H1 (cell line): Measurements from ENCODE around the gene DDAH2. TPM values are rescaled to one million over a fixed set of nuclear protein-coding genes. Genes with fewer than 3 reads are reported as not detected.
A peak's percentile ranks its signal among the peaks of the same experiment; 100 is the strongest.

Source experiments
- CTCF ChIA-PET: fragments of 300-600 bp; sonication (Branson Sonifier 250); formaldehyde crosslinking; loops from one replicate; lab custom pipeline; 2021; ENCODE audit not compliant: partially characterized antibody; lab: Charles Lee
- POLR2A ChIA-PET: fragments of 300-600 bp; sonication (Branson Sonifier 250); formaldehyde crosslinking; loops from one replicate; lab custom pipeline; 2021; ENCODE audit warnings: inconsistent platforms; ENCODE audit not compliant: partially characterized antibody; lab: Charles Lee
- DNase-seq, 2 experiments: peaks; one replicate each; pipeline versions ENCODE4 v3.0.0 to v3.0.0-alpha.2; 2010 to 2022; ENCODE audit warnings: low spot score in 2 of 2, low read depth in 1 of 2, mixed read lengths in 1 of 2
- FAIRE-seq: peaks from 2 replicates; lab custom pipeline; 2011; peaks lifted over from hg19 to GRCh38; lab: Jason Lieb, UNC
- H2AFZ ChIP-seq: 2 replicates; pipeline ENCODE4 v1.8.1; 2012; ENCODE audit warnings: low read length, inconsistent platforms
- H2AK5ac ChIP-seq: 2 replicates; pipeline ENCODE4 v1.6.1; 2013; ENCODE audit warnings: low read depth, low read length
- H2BK120ac ChIP-seq: replicated peaks from 2 replicates; pipeline ENCODE3; 2013; ENCODE audit warnings: low read depth, low read length, inconsistent platforms
- H2BK12ac ChIP-seq: 2 replicates; pipeline ENCODE4 v1.6.1; 2013; ENCODE audit warnings: low read depth, low read length
- H2BK15ac ChIP-seq: 2 replicates; pipeline ENCODE4 v1.6.1; 2013; ENCODE audit warnings: low read length
- H2BK20ac ChIP-seq: 2 replicates; pipeline ENCODE4 v1.6.1; 2013; ENCODE audit warnings: low read length
- H2BK5ac ChIP-seq: 2 replicates; pipeline ENCODE4 v1.6.1; 2013; ENCODE audit warnings: low read depth, low read length
- H3K14ac ChIP-seq: 2 replicates; pipeline ENCODE4 v1.6.1; 2013; ENCODE audit warnings: inconsistent platforms; ENCODE audit not compliant: insufficient read length
- H3K18ac ChIP-seq: 2 replicates; pipeline ENCODE4 v1.6.1; 2013; ENCODE audit warnings: low read length; ENCODE audit errors: extremely low read depth
- H3K23ac ChIP-seq: 2 replicates; pipeline ENCODE4 v1.6.1; 2013; ENCODE audit warnings: inconsistent platforms; ENCODE audit not compliant: insufficient read length
- H3K23me2 ChIP-seq: 2 replicates; pipeline ENCODE4 v1.6.1; 2013; ENCODE audit warnings: low read depth, low read length
- H3K27ac ChIP-seq: 2 replicates; pipeline ENCODE4 v1.6.1; 2011; ENCODE audit warnings: low read depth, low read length, inconsistent platforms
- H3K27me3 ChIP-seq, 4 experiments: replicated peaks in 1 of 4; 1 replicate in 1 of 4; 2 replicates in 3 of 4; pipeline versions ENCODE4 v1.6.1 to v1.8.1; 2011 to 2013; ENCODE audit warnings: low read length in 3 of 4, mild to moderate bottlenecking in 3 of 4, inconsistent platforms in 2 of 4, mixed read lengths in 2 of 4, moderate library complexity in 1 of 4; ENCODE audit not compliant: control insufficient read depth in 3 of 4, insufficient read depth in 3 of 4; ENCODE audit errors: extremely low read depth in 1 of 4
- H3K36me3 ChIP-seq, 4 experiments: 2 replicates each; pipeline versions ENCODE4 v1.6.1 to v1.8.1; 2011 to 2013; ENCODE audit warnings: mild to moderate bottlenecking in 4 of 4, low read length in 3 of 4, moderate library complexity in 2 of 4, control low read depth in 1 of 4, inconsistent platforms in 1 of 4; ENCODE audit not compliant: insufficient read depth in 4 of 4, control insufficient read depth in 2 of 4
- H3K4ac ChIP-seq: replicated peaks from 2 replicates; pipeline ENCODE3; 2013; ENCODE audit warnings: low read length, low read depth, mixed read lengths, inconsistent platforms; ENCODE audit not compliant: insufficient read length
- H3K4me1 ChIP-seq, 4 experiments: replicated peaks in 1 of 4; 1 replicate in 1 of 4; 2 replicates in 3 of 4; pipeline versions ENCODE4 v1.6.1 to v1.8.1; 2011 to 2013; ENCODE audit warnings: low read length in 3 of 4, inconsistent platforms in 2 of 4, mixed read lengths in 1 of 4; ENCODE audit not compliant: insufficient read depth in 4 of 4, control insufficient read depth in 3 of 4
- H3K4me2 ChIP-seq, 2 experiments: 2 replicates each; pipeline versions ENCODE4 v1.6.1 to v1.8.1; 2011 to 2013; ENCODE audit warnings: low read depth in 2 of 2, low read length in 2 of 2, control low read depth in 1 of 2, inconsistent platforms in 1 of 2, mild to moderate bottlenecking in 1 of 2; ENCODE audit not compliant: insufficient read depth in 1 of 2
- H3K4me3 ChIP-seq, 4 experiments: fragments of 200-600, 300-600 bp in 1 of 4; sonication (generic), shearing (Covaris generic), sonication (Bioruptor Twin) in 1 of 4; 2 replicates each; pipeline versions ENCODE4 v1.5.1 to v1.8.1; 2011 to 2016; ENCODE audit warnings: low read length in 4 of 4, low read depth in 3 of 4, control low read depth in 2 of 4, inconsistent platforms in 2 of 4, mild to moderate bottlenecking in 2 of 4, mixed read lengths in 1 of 4, moderate library complexity in 1 of 4; ENCODE audit not compliant: insufficient read depth in 2 of 4; ENCODE audit errors: extremely low read depth in 1 of 4
- H3K56ac ChIP-seq: replicated peaks from 2 replicates; pipeline ENCODE3; 2013; ENCODE audit warnings: low read depth, mild to moderate bottlenecking, mixed read lengths, low read length, inconsistent platforms; ENCODE audit not compliant: insufficient read length
- H3K79me1 ChIP-seq: 2 replicates; pipeline ENCODE4 v1.6.1; 2013; ENCODE audit warnings: low read depth, low read length, control low read depth
- H3K79me2 ChIP-seq, 2 experiments: 2 replicates each; pipeline versions ENCODE4 v1.6.1 to v1.8.1; 2012 to 2013; ENCODE audit warnings: low read length in 2 of 2, mild to moderate bottlenecking in 2 of 2, inconsistent platforms in 1 of 2; ENCODE audit not compliant: insufficient read depth in 2 of 2, control insufficient read depth in 1 of 2
- H3K9ac ChIP-seq, 4 experiments: replicated peaks in 1 of 4; 1 replicate in 1 of 4; 2 replicates in 3 of 4; pipeline versions ENCODE4 v1.6.1 to v1.8.1; 2011 to 2013; ENCODE audit warnings: low read depth in 3 of 4, low read length in 3 of 4, control low read depth in 2 of 4, mild to moderate bottlenecking in 2 of 4, moderate library complexity in 2 of 4, inconsistent platforms in 1 of 4; ENCODE audit errors: extremely low read depth in 1 of 4
- H3K9me3 ChIP-seq, 2 experiments: 2 replicates each; pipeline versions ENCODE4 v1.6.1 to v1.8.1; 2012 to 2013; ENCODE audit warnings: mild to moderate bottlenecking in 2 of 2, moderate library complexity in 2 of 2, control low read depth in 1 of 2, inconsistent platforms in 1 of 2, low read depth in 1 of 2, low read length in 1 of 2, mixed read lengths in 1 of 2; ENCODE audit not compliant: insufficient read depth in 2 of 2
- H4K20me1 ChIP-seq, 2 experiments: replicated peaks in 1 of 2; 2 replicates each; pipeline versions ENCODE3 to v1.8.1; 2011 to 2013; ENCODE audit warnings: inconsistent platforms in 2 of 2, low read length in 2 of 2, mild to moderate bottlenecking in 1 of 2; ENCODE audit not compliant: insufficient read depth in 2 of 2, control insufficient read depth in 1 of 2
- H4K5ac ChIP-seq: 2 replicates; pipeline ENCODE4 v1.6.1; 2013; ENCODE audit warnings: low read length, low read depth, mixed read lengths, inconsistent platforms; ENCODE audit not compliant: insufficient read length
- H4K8ac ChIP-seq: 2 replicates; pipeline ENCODE4 v1.8.0; 2013; ENCODE audit warnings: mild to moderate bottlenecking, moderate library complexity, low read length, inconsistent platforms; ENCODE audit not compliant: insufficient read depth; ENCODE audit errors: extremely low read depth
- H4K91ac ChIP-seq: replicated peaks from 2 replicates; pipeline ENCODE3; 2013; ENCODE audit warnings: low read length, mixed read lengths, inconsistent platforms; ENCODE audit not compliant: insufficient read length
- ASH2L ChIP-seq: fragments of 200-600, 300-600 bp; sonication (generic); IDR thresholded peaks from one replicate; pipeline ENCODE4 v1.7.1; 2017; ENCODE audit warnings: low read length
- CBX5 ChIP-seq: fragments of 300-800, 300-1000 bp; sonication (generic); IDR thresholded peaks from 2 replicates; pipeline ENCODE4 v1.7.1; 2016; ENCODE audit warnings: antibody characterized with exemption, low read length, low read depth
- EGR1 ChIP-seq: IDR thresholded peaks from 2 replicates; pipeline ENCODE4 v1.6.1; 2011; ENCODE audit warnings: low read depth, low read length, borderline replicate concordance
- EZH2 ChIP-seq: fragments of 200-600 bp; sonication (generic); IDR thresholded peaks from 2 replicates; pipeline ENCODE4 v1.7.1; 2012; ENCODE audit warnings: low read depth, mild to moderate bottlenecking, moderate library complexity, low read length, inconsistent platforms; ENCODE audit not compliant: severe bottlenecking
- HDAC2 ChIP-seq, 2 experiments: fragments of 300-600 bp in 1 of 2; sonication (generic) in 1 of 2; IDR thresholded peaks; 2 replicates each; pipeline ENCODE4 v1.6.1; 2011 to 2012; ENCODE audit warnings: low read depth in 2 of 2, low read length in 2 of 2, mild to moderate bottlenecking in 2 of 2, moderate library complexity in 2 of 2, borderline replicate concordance in 1 of 2, inconsistent platforms in 1 of 2
- KDM4A ChIP-seq: IDR thresholded peaks from one replicate; pipeline ENCODE4 v1.7.1; 2012; ENCODE audit warnings: low read depth, mild to moderate bottlenecking, moderate library complexity, low read length, inconsistent platforms; ENCODE audit not compliant: severe bottlenecking
- SP2 ChIP-seq: IDR thresholded peaks from 2 replicates; pipeline ENCODE4 v1.6.1; 2012; ENCODE audit warnings: mild to moderate bottlenecking, low read length, inconsistent platforms
- ZNF274 ChIP-seq: IDR thresholded peaks from 2 replicates; pipeline ENCODE4 v1.7.0; 2012; ENCODE audit warnings: low read length, borderline replicate concordance; ENCODE audit errors: extremely low read depth
- WGBS, 2 experiments: shearing (Covaris generic) in 1 of 2; methylation state at CpG; one replicate each; pipeline versions ENCODE4 v1.1.6 to v1.1.7; 2013 to 2015; ENCODE audit warnings: low lambda C conversion rate in 2 of 2, mixed read lengths in 2 of 2, inconsistent platforms in 1 of 2, low coverage in 1 of 2, missing lambda C conversion rate in 1 of 2; ENCODE audit not compliant: insufficient replicate concordance in 2 of 2, insufficient coverage in 1 of 2, insufficient read length in 1 of 2; ENCODE audit errors: extremely low coverage in 1 of 2, missing lambda C conversion rate in 1 of 2; 5-methylcytosine and 5-hydroxymethylcytosine counted together
- polyA plus RNA-seq, 7 experiments: library from polyadenylated mRNA; depleted of rRNA in 3 of 7; stranded (reverse) in 5 of 7; unstranded in 2 of 7; fragments of >200 nt in 5 of 7; fragments of 200-250 nt in 2 of 7; gene quantifications; 1 replicate in 5 of 7; 2 replicates in 1 of 7; 4 replicates in 1 of 7; pipeline versions ENCODE4 v1.2.1 to v1.2.3, GENCODE V29; 2011 to 2013; ENCODE audit warnings: missing spikeins in 2 of 7, mixed read lengths in 2 of 7
- total RNA-seq: library from RNA; stranded (reverse); fragmentation: NEBNext Ultra II Directional; extraction: Animal tissue kit (Norgen Biotek cat#: 25700); gene quantifications from 2 replicates; pipeline ENCODE4 v1.2.1, GENCODE V29; 2021
- TF ChIP-seq, protein P1 (sequence below): IDR thresholded peaks from 2 replicates; pipeline ENCODE4 v1.6.1; 2012; ENCODE audit warnings: low read length, inconsistent platforms

DDAH2 gene
- total and polyA plus RNA-seq, 2 of the 8 experiments (the other 6 are each of a cell fraction or from before 2014, with no cell fraction given) = 53.3 to 73.5 TPM

- H3K79me2 ChIP-seq = no peaks in the 10 kb centered on the region
- H2BK12ac ChIP-seq = no peak overlapping the region
- H3K9ac ChIP-seq = no peak overlapping the region; a peak in 1 of 7 replicates
- no peaks in the 10 kb centered on the region; a peak in 1 of 8 replicates for H3K36me3 ChIP-seq
- H3K27me3 ChIP-seq = peaks cover 3 to 13% (median 12%) of the 10 kb centered on the region in 4 experiments; a peak in 6 of 7 replicates
- no peak overlapping the region for H3K23ac ChIP-seq
- H3K56ac ChIP-seq = peak overlapping the region; percentile 33
- H4K91ac ChIP-seq = no peak overlapping the region
- H2BK120ac ChIP-seq = no peak overlapping the region
- peak overlapping the region; percentile 35; the same call in 1 of the 2 replicates for H2BK5ac ChIP-seq
- H2BK15ac ChIP-seq = peak overlapping the region; percentile 72; the same call in 1 of the 2 replicates
- no peak overlapping the region; the same call in 1 of the 2 replicates for H2BK20ac ChIP-seq
- peak overlapping the region; percentile 11 to 84 for H3K4me2 ChIP-seq
- H3K79me1 ChIP-seq = no peaks in the 10 kb centered on the region
- H3K4ac ChIP-seq = no peak overlapping the region
- no peaks in the 10 kb centered on the region for H4K20me1 ChIP-seq
- H2AFZ ChIP-seq = peak overlapping the region; percentile 15; the same call in 1 of the 2 replicates
- H4K5ac ChIP-seq = no peak overlapping the region
- H4K8ac ChIP-seq = no peak overlapping the region; the same call in 1 of the 2 replicates
- no peak overlapping the region for H3K27ac ChIP-seq
- 4% methylated on average over 30 of the region's 40 CpGs; no CpG with 5 or more reads in 1 of the 2 experiments for WGBS, 2 experiments
- H3K18ac ChIP-seq = no peak overlapping the region
- H3K23me2 ChIP-seq = peaks cover 11% of the 10 kb centered on the region; the same call in 1 of the 2 replicates
- no peak overlapping the region for H2AK5ac ChIP-seq
- DNase-seq (peak in 1 of 2 experiments; percentile 70), FAIRE-seq (no peak)
- H3K4me3 ChIP-seq = peak overlapping the region; percentile 22 to 70 (median 60)
- CTCF ChIA-PET = interaction anchor here (0.7 to 2.3 kb wide), 15 partner anchors 9 to 149 kb away, joined by 3 to 10 read pairs (median 4); partner anchors contain the start of gene LY6G6D
- peaks cover 0 to 10% (median 7%) of the 10 kb centered on the region in 4 experiments; a peak in 5 of 7 replicates for H3K4me1 ChIP-seq
- H3K9me3 ChIP-seq = no peaks in the 10 kb centered on the region
- POLR2A ChIA-PET = interaction anchor here (0.8 to 2.5 kb wide), 13 partner anchors 9 to 149 kb away, joined by 3 to 20 read pairs (median 3); partner anchors contain the start of genes C6orf47, CLIC1, CSNK2B and DDAH2
- no peak overlapping the region for H3K14ac ChIP-seq
- TF ChIP-seq KDM4A (peak; percentile 56), ZNF274 (no peak), SP2 (no peak), HDAC2 (IDR thresholded peaks at IDR 0.05; ENCODE audit: borderline replicate concordance in 1 of 2, low read depth in 2 of 2, low read length in 2 of 2) (0 out of 4 replicates have a peak, but pooled peaks of 1 of the 2 experiments have one; percentile 20), EZH2 (peak; percentile 52), EGR1 (no peak), ASH2L (peak; percentile 71), CBX5 (no peak)
- TF ChIP-seq, protein P1, sequence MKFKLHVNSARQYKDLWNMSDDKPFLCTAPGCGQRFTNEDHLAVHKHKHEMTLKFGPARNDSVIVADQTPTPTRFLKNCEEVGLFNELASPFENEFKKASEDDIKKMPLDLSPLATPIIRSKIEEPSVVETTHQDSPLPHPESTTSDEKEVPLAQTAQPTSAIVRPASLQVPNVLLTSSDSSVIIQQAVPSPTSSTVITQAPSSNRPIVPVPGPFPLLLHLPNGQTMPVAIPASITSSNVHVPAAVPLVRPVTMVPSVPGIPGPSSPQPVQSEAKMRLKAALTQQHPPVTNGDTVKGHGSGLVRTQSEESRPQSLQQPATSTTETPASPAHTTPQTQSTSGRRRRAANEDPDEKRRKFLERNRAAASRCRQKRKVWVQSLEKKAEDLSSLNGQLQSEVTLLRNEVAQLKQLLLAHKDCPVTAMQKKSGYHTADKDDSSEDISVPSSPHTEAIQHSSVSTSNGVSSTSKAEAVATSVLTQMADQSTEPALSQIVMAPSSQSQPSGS = no peak
Observed at GRCh38 chr6:31681135-31681671, 47.9 kb downstream of the DDAH2 start.
